Smooth muscle cell (in vitro differentiated cells): ENCODE results near the gene CXCL16. TPM values are rescaled to one million over a fixed set of nuclear protein-coding genes. Genes with fewer than 3 reads are reported as not detected.

Source experiments
- DNase-seq: peaks from one replicate; lab custom pipeline; 2025; ENCODE audit not compliant: unreplicated experiment; lab: John Stamatoyannopoulos, UW
- H2AFZ ChIP-seq: fragments of 200-600 bp; sonication (generic); 2 replicates; pipeline ENCODE4 v1.6.0; 2016; ENCODE audit warnings: antibody characterized with exemption, low read depth, mild to moderate bottlenecking
- H3F3A ChIP-seq: fragments of 200-600 bp; sonication (generic); 2 replicates; pipeline ENCODE4 v1.6.0; 2017; ENCODE audit warnings: antibody characterized with exemption, low read depth
- H3K27ac ChIP-seq: fragments of 200-600 bp; sonication (generic); 2 replicates; pipeline ENCODE4 v1.5.1; 2016; ENCODE audit warnings: low read depth, mild to moderate bottlenecking
- H3K27me3 ChIP-seq: fragments of 200-600 bp; sonication (generic); 2 replicates; pipeline ENCODE4 v1.6.1; 2016; ENCODE audit warnings: low read depth, mild to moderate bottlenecking
- H3K36me3 ChIP-seq: fragments of 200-600 bp; sonication (generic); 2 replicates; pipeline ENCODE4 v1.5.1; 2016; ENCODE audit warnings: low read depth
- H3K4me1 ChIP-seq: fragments of 200-600 bp; sonication (generic); 2 replicates; pipeline ENCODE4 v1.5.1; 2016; ENCODE audit warnings: low read depth
- H3K4me2 ChIP-seq: fragments of 200-600 bp; sonication (generic); 2 replicates; pipeline ENCODE4 v1.6.0; 2016; ENCODE audit warnings: mild to moderate bottlenecking
- H3K4me3 ChIP-seq: fragments of 200-600 bp; sonication (generic); 2 replicates; pipeline ENCODE4 v1.5.1; 2016; ENCODE audit warnings: mild to moderate bottlenecking
- H3K79me2 ChIP-seq: fragments of 200-600 bp; sonication (generic); 2 replicates; pipeline ENCODE4 v1.6.0; 2016; ENCODE audit warnings: low read depth, mild to moderate bottlenecking
- H3K9ac ChIP-seq: fragments of 200-600 bp; sonication (generic); 2 replicates; pipeline ENCODE4 v1.6.0; 2016; ENCODE audit warnings: low read depth
- H3K9me3 ChIP-seq: fragments of 200-600 bp; sonication (generic); replicated peaks from 2 replicates; pipeline ENCODE4 v1.5.1; 2016; ENCODE audit warnings: low read depth
- H4K20me1 ChIP-seq: fragments of 200-600 bp; sonication (generic); 2 replicates; pipeline ENCODE4 v1.6.0; 2016; ENCODE audit warnings: low read depth
- CTCF ChIP-seq: fragments of 200-600 bp; sonication (generic); IDR thresholded peaks from 2 replicates; pipeline ENCODE4 v1.5.1; 2017; ENCODE audit warnings: borderline replicate concordance, mild to moderate bottlenecking, antibody characterized with exemption; ENCODE audit not compliant: insufficient read depth, poor library complexity, severe bottlenecking
- WGBS: methylation state at CpG from one replicate; pipeline ENCODE4 v1.1.7; 2016; ENCODE audit warnings: low lambda C conversion rate; 5-methylcytosine and 5-hydroxymethylcytosine counted together
- polyA plus RNA-seq: library from polyadenylated mRNA; unstranded; fragments of >200 nt; fragmentation: Nextera tagmentation; extraction: Ambion mirVana; gene quantifications from 2 replicates; pipeline ENCODE4 v1.2.1, GENCODE V29; 2016
- total RNA-seq: library from RNA; depleted of rRNA; stranded (reverse); fragments of >200 nt; gene quantifications from 2 replicates; pipeline ENCODE4 v1.2.3, GENCODE V29; 2014

Gene CXCL16
- total and polyA plus RNA-seq, 2 experiments from 2014 or later, result 2.3 to 3.2 TPM

GRCh38 chr17:4721203-4722135, 18.3 kb downstream of the CXCL16 start:
- Histone ChIP-seq H3K27me3 (no peaks in the 10 kb centered on the region), H3K9me3 (no peaks in the 10 kb centered on the region), H3K4me3 (no peak overlapping the region), H3K9ac (no peak overlapping the region), H3K36me3 (no peaks in the 10 kb centered on the region), H3K4me1 (no peaks in the 10 kb centered on the region), H3K79me2 (no peaks in the 10 kb centered on the region), H2AFZ (no peak overlapping the region), H4K20me1 (no peaks in the 10 kb centered on the region), H3F3A (no peaks in the 10 kb centered on the region), H3K4me2 (no peak overlapping the region), H3K27ac (no peak overlapping the region)
- no peak for DNase-seq
- TF ChIP-seq CTCF, result no peak
- WGBS, result 93% methylated on average over 20 of the region's 20 CpGs

GRCh38 chr17:4720787-4721186, 18.9 kb downstream of the CXCL16 start:
- H4K20me1 ChIP-seq, result no peaks in the 10 kb centered on the region

GRCh38 chr17:4719684-4720221, 20.0 kb downstream of the CXCL16 start:
- H3K9me3 ChIP-seq, result no peaks in the 10 kb centered on the region
- no peaks in the 10 kb centered on the region for H3F3A ChIP-seq
- no peaks in the 10 kb centered on the region for H3K4me1 ChIP-seq
- H4K20me1 ChIP-seq, result no peaks in the 10 kb centered on the region
- H3K9ac ChIP-seq, result no peak overlapping the region
- H3K27me3 ChIP-seq, result no peaks in the 10 kb centered on the region
- no peaks in the 10 kb centered on the region for H3K36me3 ChIP-seq
- no peak overlapping the region for H3K27ac ChIP-seq
- H2AFZ ChIP-seq, result no peak overlapping the region
- no peak for DNase-seq
- no peak overlapping the region for H3K4me2 ChIP-seq
- no peak for TF ChIP-seq CTCF
- no peak overlapping the region for H3K4me3 ChIP-seq
- no peaks in the 10 kb centered on the region for H3K79me2 ChIP-seq
- WGBS, result 95% methylated on average over 15 of the region's 15 CpGs

More at GRCh38 chr17:4720787-4721186, 18.9 kb downstream of the CXCL16 start:
- H3K9me3 ChIP-seq, result no peaks in the 10 kb centered on the region
- H3K4me2 ChIP-seq, result no peak overlapping the region
- WGBS, result 89% methylated on average over 7 of the region's 7 CpGs
- H3F3A ChIP-seq, result no peaks in the 10 kb centered on the region
- H3K27me3 ChIP-seq, result no peaks in the 10 kb centered on the region
- no peaks in the 10 kb centered on the region for H3K4me1 ChIP-seq
- H3K79me2 ChIP-seq, result no peaks in the 10 kb centered on the region
- no peak for DNase-seq
- no peak for TF ChIP-seq CTCF
- H3K36me3 ChIP-seq, result no peaks in the 10 kb centered on the region
- H3K27ac ChIP-seq, result no peak overlapping the region
- no peak overlapping the region for H3K9ac ChIP-seq
- H2AFZ ChIP-seq, result no peak overlapping the region
- no peak overlapping the region for H3K4me3 ChIP-seq
